Measurements from ENCODE around the gene SYNE1.
"Not testable (repeated sequence)": the region's sequence is repeated elsewhere in the genome, so short reads cannot be mapped to it uniquely, and the experiment has no call there.

SYNE1 gene

DNA sequence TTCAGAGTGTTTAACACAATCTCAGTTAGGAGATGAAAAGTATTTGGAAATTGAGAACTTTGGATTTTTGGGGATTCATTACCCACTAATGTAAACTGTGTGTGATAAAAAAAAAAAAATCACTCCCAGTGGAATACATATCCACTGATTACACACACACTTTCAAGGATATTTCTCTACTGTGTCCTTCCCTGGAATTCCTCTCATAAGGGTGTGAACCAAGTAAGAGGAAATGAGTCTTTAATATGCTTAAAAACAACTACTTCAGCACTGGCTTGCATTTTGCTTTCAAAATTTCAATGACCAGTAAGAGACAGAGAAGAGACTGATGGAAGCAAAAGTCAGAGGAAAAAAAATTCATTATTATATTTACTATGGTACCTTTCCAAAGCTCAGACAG, 36.1 kb upstream of the SYNE1 start:
- DNase-seq (ENCODE audit: low read depth): no peak
- H3K4me3 ChIP-seq (ENCODE audit: low read depth, low read length): no peak overlapping the region
- TF ChIP-seq CTCF (IDR thresholded peaks at IDR 0.05; ENCODE audit: control insufficient read depth, extremely low read depth, insufficient read depth): no peak

- TF ChIP-seq CTCF (IDR thresholded peaks at IDR 0.05; ENCODE audit: control insufficient read depth, extremely low read depth, insufficient read depth): no peak
- no peak overlapping the region for H3K4me3 ChIP-seq (ENCODE audit: low read depth, low read length)
- DNase-seq (ENCODE audit: low read depth): no peak
Observed at GRCh38 chr6:152671171-152671570, 34.0 kb upstream of the SYNE1 start.

- DNase-seq (ENCODE audit: low read depth): no peak
- TF ChIP-seq CTCF (IDR thresholded peaks at IDR 0.05; ENCODE audit: control insufficient read depth, extremely low read depth, insufficient read depth): 0 out of 2 replicates have a peak, but pooled peaks have one; percentile 28
- H3K4me3 ChIP-seq (ENCODE audit: low read depth, low read length): no peak overlapping the region
Observed at GRCh38 chr6:152669895-152670294, 32.7 kb upstream of the SYNE1 start.

GRCh38 chr6:152661776-152662175, 24.6 kb upstream of the SYNE1 start:
- no peak for TF ChIP-seq CTCF (IDR thresholded peaks at IDR 0.05; ENCODE audit: control insufficient read depth, extremely low read depth, insufficient read depth)
- H3K4me3 ChIP-seq (ENCODE audit: low read depth, low read length): no peak overlapping the region
- no peak for DNase-seq (ENCODE audit: low read depth)

DNA sequence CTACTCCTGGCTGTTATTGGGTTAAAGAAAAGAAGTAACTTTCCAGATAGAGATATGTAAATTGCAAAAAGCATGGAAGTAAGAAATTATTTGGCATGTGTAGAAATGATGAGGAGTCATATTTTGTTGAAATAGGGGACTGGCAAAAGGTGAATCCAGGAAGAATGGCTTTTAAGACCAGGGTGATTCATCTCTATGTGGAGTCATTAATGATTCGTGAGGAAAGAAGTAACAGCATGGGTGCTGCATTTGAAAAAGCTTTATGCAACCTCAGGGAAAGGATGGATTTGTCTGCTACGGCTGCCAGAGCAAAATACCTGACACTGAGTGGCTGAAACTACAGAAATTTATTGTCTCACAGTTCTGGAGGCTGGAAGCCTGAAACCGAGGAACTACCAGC, 14.8 kb upstream of the SYNE1 start:
- TF ChIP-seq CTCF (IDR thresholded peaks at IDR 0.05; ENCODE audit: control insufficient read depth, extremely low read depth, insufficient read depth): no peak
- H3K4me3 ChIP-seq (ENCODE audit: low read depth, low read length): no peak overlapping the region
- no peak for DNase-seq (ENCODE audit: low read depth)

DNA sequence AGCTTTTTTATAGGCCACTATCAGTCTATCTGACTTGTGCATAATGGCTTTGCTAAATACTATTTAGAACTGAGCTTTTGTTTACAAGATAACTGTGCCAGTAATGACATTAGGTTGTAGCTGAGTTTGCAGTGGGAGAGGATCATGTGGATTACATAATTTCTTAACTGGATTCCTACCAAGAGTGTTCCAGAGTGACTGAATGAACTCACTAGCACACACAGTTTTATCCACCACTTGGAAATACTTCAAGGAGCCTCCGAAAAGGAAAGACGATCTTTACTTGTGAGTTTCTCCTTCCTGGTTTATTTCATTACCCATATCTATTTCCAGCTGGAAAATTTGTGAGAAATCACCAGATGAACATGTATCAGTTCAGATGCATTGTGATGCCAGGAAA, 10.9 kb upstream of the SYNE1 start:
- no peak for TF ChIP-seq CTCF (IDR thresholded peaks at IDR 0.05; ENCODE audit: control insufficient read depth, extremely low read depth, insufficient read depth)
- no peak for DNase-seq (ENCODE audit: low read depth)
- no peak overlapping the region for H3K4me3 ChIP-seq (ENCODE audit: low read depth, low read length)

DNA sequence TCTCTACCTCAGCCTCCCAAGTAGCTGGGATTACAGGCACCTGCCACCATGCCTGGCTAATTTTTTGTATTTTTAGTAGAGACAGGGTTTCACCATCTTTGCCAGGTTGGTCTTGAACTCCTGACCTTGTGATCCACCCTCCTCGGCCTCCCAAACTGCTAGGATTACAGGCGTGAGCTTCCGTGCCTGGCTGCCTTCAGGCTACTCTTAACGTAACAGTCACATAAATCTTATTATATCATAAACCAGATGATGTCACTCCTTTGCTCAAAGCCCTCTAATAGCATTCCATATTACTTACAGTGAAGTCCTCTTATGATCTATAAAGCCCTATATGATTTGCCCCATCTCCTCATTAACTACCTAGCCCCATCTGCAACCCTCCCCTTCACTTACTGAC, 9.6 kb upstream of the SYNE1 start:
- DNase-seq (ENCODE audit: low read depth); H3K4me3 ChIP-seq (ENCODE audit: low read depth, low read length): not testable (repeated sequence)
